ENCODE data around the gene FIBCD1.

FIBCD1 gene, protein sequence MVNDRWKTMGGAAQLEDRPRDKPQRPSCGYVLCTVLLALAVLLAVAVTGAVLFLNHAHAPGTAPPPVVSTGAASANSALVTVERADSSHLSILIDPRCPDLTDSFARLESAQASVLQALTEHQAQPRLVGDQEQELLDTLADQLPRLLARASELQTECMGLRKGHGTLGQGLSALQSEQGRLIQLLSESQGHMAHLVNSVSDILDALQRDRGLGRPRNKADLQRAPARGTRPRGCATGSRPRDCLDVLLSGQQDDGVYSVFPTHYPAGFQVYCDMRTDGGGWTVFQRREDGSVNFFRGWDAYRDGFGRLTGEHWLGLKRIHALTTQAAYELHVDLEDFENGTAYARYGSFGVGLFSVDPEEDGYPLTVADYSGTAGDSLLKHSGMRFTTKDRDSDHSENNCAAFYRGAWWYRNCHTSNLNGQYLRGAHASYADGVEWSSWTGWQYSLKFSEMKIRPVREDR

GRCh38 chr9:130938652-130939404, at the start of gene FIBCD1:
Gene FIBCD1, minus strand, starts transcription at chr9:130939247. Its CDS starts 640 bp downstream, at chr9:130938607.
- no peaks in the 10 kb centered on the region for H3K36me3 Mint-ChIP-seq (ENCODE audit: low read depth)
- peaks cover 5% of the 10 kb centered on the region for H3K4me1 Mint-ChIP-seq
- H3K4me3 Mint-ChIP-seq = peak within 1 kb of the TSS; percentile 53
- H3K27me3 Mint-ChIP-seq = peaks cover 60% of the 10 kb centered on the region
- ATAC-seq (no peak), DNase-seq (peak; percentile 30)
- H3K9me3 Mint-ChIP-seq = no peaks in the 10 kb centered on the region
- H3K27ac Mint-ChIP-seq = no peak within 1 kb of the TSS

- H3K9me3 Mint-ChIP-seq = no peaks in the 10 kb centered on the region
- H3K36me3 Mint-ChIP-seq (ENCODE audit: low read depth) = no peaks in the 10 kb centered on the region
- no peak for ATAC-seq
- H3K4me1 Mint-ChIP-seq = no peaks in the 10 kb centered on the region
- no peak overlapping the region for H3K4me3 Mint-ChIP-seq
- H3K27ac Mint-ChIP-seq = no peak overlapping the region
- no peak for DNase-seq
- H3K27me3 Mint-ChIP-seq = no peaks in the 10 kb centered on the region
Observed at GRCh38 chr9:130988400-130988747, 49.3 kb upstream of the FIBCD1 start.

- Mint-ChIP-seq H3K27me3 (no peaks in the 10 kb centered on the region), H3K27ac (no peak overlapping the region), H3K4me1 (no peaks in the 10 kb centered on the region), H3K36me3 (ENCODE audit: low read depth) (no peaks in the 10 kb centered on the region), H3K4me3 (no peak overlapping the region), H3K9me3 (no peaks in the 10 kb centered on the region)
- no peak for DNase-seq
- ATAC-seq = no peak
Observed at GRCh38 chr9:130987738-130988399, 48.8 kb upstream of the FIBCD1 start.

DNA sequence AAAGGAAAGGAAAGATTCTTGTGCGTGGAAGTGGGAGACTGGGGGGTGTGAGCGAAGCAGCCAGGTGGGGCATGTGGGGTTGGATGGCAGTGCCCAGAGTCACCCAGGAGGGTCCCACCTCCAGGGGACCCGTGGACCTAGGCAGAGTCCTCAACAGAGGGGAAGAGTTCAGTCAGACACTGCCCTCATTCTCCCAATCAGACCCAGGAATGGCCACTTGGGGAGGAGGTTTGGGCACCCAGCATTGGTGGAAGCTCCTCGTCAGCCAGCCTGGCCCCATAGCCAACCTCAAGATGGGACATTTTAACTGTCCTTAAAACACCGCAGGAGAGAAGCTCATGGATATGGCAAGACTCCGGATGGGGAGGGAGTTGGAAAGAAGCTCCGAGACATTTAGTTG, 48.0 kb upstream of the FIBCD1 start:
- Mint-ChIP-seq H3K36me3 (ENCODE audit: low read depth) (no peaks in the 10 kb centered on the region), H3K27ac (no peak overlapping the region), H3K27me3 (no peaks in the 10 kb centered on the region), H3K4me3 (no peak overlapping the region), H3K4me1 (no peaks in the 10 kb centered on the region), H3K9me3 (no peaks in the 10 kb centered on the region)
- DNase-seq (no peak), ATAC-seq (no peak)

GRCh38 chr9:130986356-130986965, 47.4 kb upstream of the FIBCD1 start:
- H3K4me1 Mint-ChIP-seq = no peaks in the 10 kb centered on the region

GRCh38 chr9:130985606-130986162, 46.6 kb upstream of the FIBCD1 start:
- no peak for ATAC-seq
- no peak overlapping the region for H3K4me3 Mint-ChIP-seq
- H3K27me3 Mint-ChIP-seq = no peaks in the 10 kb centered on the region
- no peak for DNase-seq
- no peaks in the 10 kb centered on the region for H3K9me3 Mint-ChIP-seq
- H3K27ac Mint-ChIP-seq = no peak overlapping the region
- H3K36me3 Mint-ChIP-seq (ENCODE audit: low read depth) = no peaks in the 10 kb centered on the region
- H3K4me1 Mint-ChIP-seq = no peaks in the 10 kb centered on the region

More at GRCh38 chr9:130986356-130986965, 47.4 kb upstream of the FIBCD1 start:
- Mint-ChIP-seq H3K4me3 (no peak overlapping the region), H3K9me3 (no peaks in the 10 kb centered on the region), H3K36me3 (ENCODE audit: low read depth) (no peaks in the 10 kb centered on the region), H3K27me3 (no peaks in the 10 kb centered on the region), H3K27ac (no peak overlapping the region)
- no peak for ATAC-seq
- no peak for DNase-seq

DNA sequence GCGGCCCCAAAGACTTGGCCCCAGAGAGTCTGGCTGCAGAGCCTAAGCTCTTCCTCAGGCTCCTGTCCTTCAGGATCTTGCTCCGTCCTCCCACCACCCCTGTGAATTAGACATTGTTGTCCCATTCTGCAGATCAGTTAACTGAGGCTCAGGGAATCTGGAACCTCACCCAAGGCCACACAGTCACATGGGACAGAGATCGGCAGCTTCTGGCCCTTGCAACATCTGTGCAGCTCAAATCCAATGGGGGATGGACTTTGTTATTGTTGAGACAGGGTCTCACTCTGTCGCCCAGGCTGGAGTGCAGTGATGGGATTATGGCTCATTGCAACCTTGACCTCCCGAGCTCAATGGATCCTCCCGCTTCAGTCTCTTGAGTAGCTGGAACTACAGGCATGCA, 46.0 kb upstream of the FIBCD1 start:
- no peak overlapping the region for H3K4me3 Mint-ChIP-seq
- H3K27me3 Mint-ChIP-seq = no peaks in the 10 kb centered on the region
- H3K27ac Mint-ChIP-seq = no peak overlapping the region
- no peaks in the 10 kb centered on the region for H3K9me3 Mint-ChIP-seq
- ATAC-seq (no peak), DNase-seq (no peak)
- H3K4me1 Mint-ChIP-seq = no peaks in the 10 kb centered on the region
- H3K36me3 Mint-ChIP-seq (ENCODE audit: low read depth) = no peaks in the 10 kb centered on the region

DNA sequence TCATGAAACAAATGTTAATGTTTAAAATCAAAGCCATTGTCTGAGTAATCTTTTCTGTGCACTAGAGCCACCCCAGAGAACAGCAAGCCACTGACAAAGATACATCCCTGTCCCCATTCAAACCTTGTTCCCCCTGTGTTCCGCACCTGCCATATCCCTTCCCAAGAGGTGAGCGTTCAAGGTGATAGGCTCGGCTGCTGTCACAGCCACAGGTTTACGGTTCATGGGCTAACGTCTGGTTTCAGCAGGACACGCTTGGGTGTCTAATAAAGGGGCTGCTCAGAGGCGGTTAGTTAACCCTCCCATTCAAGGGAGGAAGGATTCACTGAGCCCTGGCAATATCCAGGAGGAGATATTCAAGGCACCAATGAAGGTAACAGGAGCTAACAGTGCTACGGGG, 45.5 kb upstream of the FIBCD1 start:
- H3K36me3 Mint-ChIP-seq (ENCODE audit: low read depth) = no peaks in the 10 kb centered on the region
- H3K9me3 Mint-ChIP-seq = no peaks in the 10 kb centered on the region
- ATAC-seq (no peak), DNase-seq (no peak)
- no peaks in the 10 kb centered on the region for H3K27me3 Mint-ChIP-seq
- H3K4me1 Mint-ChIP-seq = no peaks in the 10 kb centered on the region
- H3K4me3 Mint-ChIP-seq = no peak overlapping the region
- no peak overlapping the region for H3K27ac Mint-ChIP-seq

GRCh38 chr9:130983970-130984369, 44.9 kb upstream of the FIBCD1 start:
- Mint-ChIP-seq H3K4me1 (no peaks in the 10 kb centered on the region), H3K36me3 (ENCODE audit: low read depth) (no peaks in the 10 kb centered on the region), H3K27ac (no peak overlapping the region)

GRCh38 chr9:130983359-130983670, 44.3 kb upstream of the FIBCD1 start:
- ATAC-seq = no peak
- H3K4me3 Mint-ChIP-seq = no peak overlapping the region
- H3K36me3 Mint-ChIP-seq (ENCODE audit: low read depth) = no peaks in the 10 kb centered on the region
- H3K27ac Mint-ChIP-seq = no peak overlapping the region
- no peaks in the 10 kb centered on the region for H3K9me3 Mint-ChIP-seq
- DNase-seq = no peak
- H3K27me3 Mint-ChIP-seq = peaks cover 2% of the 10 kb centered on the region
- H3K4me1 Mint-ChIP-seq = no peaks in the 10 kb centered on the region

More at GRCh38 chr9:130983970-130984369, 44.9 kb upstream of the FIBCD1 start:
- no peaks in the 10 kb centered on the region for H3K9me3 Mint-ChIP-seq
- peaks cover 2% of the 10 kb centered on the region for H3K27me3 Mint-ChIP-seq
- ATAC-seq (no peak), DNase-seq (no peak)
- no peak overlapping the region for H3K4me3 Mint-ChIP-seq

GRCh38 chr9:130982636-130983358, 43.8 kb upstream of the FIBCD1 start:
- Mint-ChIP-seq H3K27ac (no peak overlapping the region), H3K36me3 (ENCODE audit: low read depth) (no peaks in the 10 kb centered on the region), H3K9me3 (no peaks in the 10 kb centered on the region), H3K4me3 (no peak overlapping the region), H3K27me3 (peaks cover 2% of the 10 kb centered on the region), H3K4me1 (no peaks in the 10 kb centered on the region)
- ATAC-seq = no peak
- DNase-seq = no peak

GRCh38 chr9:130981756-130982137, 42.7 kb upstream of the FIBCD1 start:
- Mint-ChIP-seq H3K27me3 (peaks cover 4% of the 10 kb centered on the region), H3K36me3 (ENCODE audit: low read depth) (no peaks in the 10 kb centered on the region), H3K4me1 (no peaks in the 10 kb centered on the region), H3K27ac (no peak overlapping the region), H3K9me3 (no peaks in the 10 kb centered on the region), H3K4me3 (no peak overlapping the region)
- no peak for DNase-seq
- no peak for ATAC-seq

- H3K9me3 Mint-ChIP-seq = no peaks in the 10 kb centered on the region
- H3K36me3 Mint-ChIP-seq (ENCODE audit: low read depth) = no peaks in the 10 kb centered on the region
- H3K4me1 Mint-ChIP-seq = no peaks in the 10 kb centered on the region
- DNase-seq (no peak), ATAC-seq (no peak)
- H3K27me3 Mint-ChIP-seq = peaks cover 4% of the 10 kb centered on the region
- H3K27ac Mint-ChIP-seq = no peak overlapping the region
- H3K4me3 Mint-ChIP-seq = no peak overlapping the region
Observed at GRCh38 chr9:130981002-130981755, 42.1 kb upstream of the FIBCD1 start.

Data from activated naive CD8-positive, alpha-beta T cell treated with anti-CD3 and anti-CD28 coated beads, Interleukin-2, amount 50 U/mL, for 24 hours (primary cell).